Measurements from ENCODE around the gene COL10A1.

Gene COL10A1

DNA sequence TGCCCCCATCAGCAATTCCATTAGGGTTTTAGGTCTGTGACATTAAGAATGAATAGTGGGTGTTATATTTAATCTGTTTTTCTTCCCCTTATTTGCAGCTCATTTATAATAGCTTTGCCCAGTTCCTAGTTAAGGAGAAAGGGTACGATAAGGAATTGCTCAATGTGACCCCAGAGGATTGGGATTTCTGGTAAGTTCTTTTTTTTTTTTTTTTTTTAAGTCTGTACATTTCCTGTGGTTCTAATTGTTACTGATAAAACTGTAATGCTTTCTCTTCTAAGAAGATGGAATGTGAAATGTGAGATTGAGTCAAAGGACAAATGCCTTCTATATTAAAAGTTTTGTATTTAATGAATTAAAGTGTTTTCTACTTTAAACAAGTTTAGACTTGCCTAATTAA is 19.8 kb downstream of the COL10A1 start:
- Histone ChIP-seq H3K36me3 (peaks cover 15% of the 10 kb centered on the region), H3K27me3 (ENCODE audit: insufficient read depth, low read depth, severe bottlenecking) (no peaks in the 10 kb centered on the region), H3K4me3 (ENCODE audit: low read depth, low read length) (no peak overlapping the region), H3K27ac (no peak overlapping the region), H3K9me3 (ENCODE audit: severe bottlenecking) (no peaks in the 10 kb centered on the region)
- TF ChIP-seq, protein P1, sequence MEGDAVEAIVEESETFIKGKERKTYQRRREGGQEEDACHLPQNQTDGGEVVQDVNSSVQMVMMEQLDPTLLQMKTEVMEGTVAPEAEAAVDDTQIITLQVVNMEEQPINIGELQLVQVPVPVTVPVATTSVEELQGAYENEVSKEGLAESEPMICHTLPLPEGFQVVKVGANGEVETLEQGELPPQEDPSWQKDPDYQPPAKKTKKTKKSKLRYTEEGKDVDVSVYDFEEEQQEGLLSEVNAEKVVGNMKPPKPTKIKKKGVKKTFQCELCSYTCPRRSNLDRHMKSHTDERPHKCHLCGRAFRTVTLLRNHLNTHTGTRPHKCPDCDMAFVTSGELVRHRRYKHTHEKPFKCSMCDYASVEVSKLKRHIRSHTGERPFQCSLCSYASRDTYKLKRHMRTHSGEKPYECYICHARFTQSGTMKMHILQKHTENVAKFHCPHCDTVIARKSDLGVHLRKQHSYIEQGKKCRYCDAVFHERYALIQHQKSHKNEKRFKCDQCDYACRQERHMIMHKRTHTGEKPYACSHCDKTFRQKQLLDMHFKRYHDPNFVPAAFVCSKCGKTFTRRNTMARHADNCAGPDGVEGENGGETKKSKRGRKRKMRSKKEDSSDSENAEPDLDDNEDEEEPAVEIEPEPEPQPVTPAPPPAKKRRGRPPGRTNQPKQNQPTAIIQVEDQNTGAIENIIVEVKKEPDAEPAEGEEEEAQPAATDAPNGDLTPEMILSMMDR (IDR thresholded peaks at IDR 0.05; ENCODE audit: low read depth, low read length) = no peak
- no peak for DNase-seq

DNA sequence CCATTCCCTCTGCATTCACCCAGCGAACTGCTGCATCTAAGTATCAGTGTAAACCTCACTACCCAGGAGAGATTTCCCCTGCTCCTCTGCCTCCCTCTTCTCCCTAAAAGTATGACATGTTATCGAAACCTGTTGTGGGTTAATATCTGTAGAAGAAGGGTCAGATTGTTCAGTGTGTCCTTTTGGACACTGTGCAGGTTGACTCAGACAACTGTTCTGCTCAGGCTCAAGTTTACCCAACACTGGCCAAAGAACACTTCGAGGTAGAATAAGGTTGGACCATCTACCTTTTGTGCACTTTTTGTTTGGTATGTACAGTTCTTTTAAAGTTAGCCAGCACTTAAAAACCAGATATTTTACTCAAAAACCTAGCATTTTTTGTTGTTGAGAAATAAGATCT is 20.7 kb downstream of the COL10A1 start:
- Histone ChIP-seq H3K9me3 (ENCODE audit: severe bottlenecking) (no peaks in the 10 kb centered on the region), H3K4me3 (ENCODE audit: low read depth, low read length) (no peak overlapping the region), H3K27me3 (ENCODE audit: insufficient read depth, low read depth, severe bottlenecking) (no peaks in the 10 kb centered on the region), H3K27ac (no peak overlapping the region), H3K36me3 (peaks cover 10% of the 10 kb centered on the region)
- TF ChIP-seq, protein P1 (IDR thresholded peaks at IDR 0.05; ENCODE audit: low read depth, low read length) = no peak
- no peak for DNase-seq

DNA sequence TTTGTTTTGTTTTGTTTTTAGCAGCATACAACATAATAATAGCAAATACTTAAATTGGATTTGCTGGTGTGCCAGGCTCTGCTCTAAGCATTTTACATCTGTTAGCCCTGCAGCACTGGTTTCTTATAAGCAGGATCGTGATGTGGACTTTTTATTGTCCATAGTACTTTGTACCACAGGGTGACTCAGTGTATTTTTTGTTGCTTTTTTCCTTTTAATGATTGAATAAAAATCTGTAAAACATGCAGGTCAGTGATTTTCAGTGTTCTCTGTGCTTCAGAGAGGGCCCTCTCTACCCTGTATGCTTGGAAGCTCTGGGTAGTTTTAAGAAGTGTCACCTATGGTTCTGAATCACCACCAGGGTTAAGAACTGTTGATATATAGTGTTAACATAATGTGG is 21.3 kb downstream of the COL10A1 start:
- H3K4me3 ChIP-seq (ENCODE audit: low read depth, low read length) = no peak overlapping the region
- peaks cover 7% of the 10 kb centered on the region for H3K36me3 ChIP-seq
- TF ChIP-seq, protein P1 (IDR thresholded peaks at IDR 0.05; ENCODE audit: low read depth, low read length) = no peak
- H3K9me3 ChIP-seq (ENCODE audit: severe bottlenecking) = no peaks in the 10 kb centered on the region
- no peaks in the 10 kb centered on the region for H3K27me3 ChIP-seq (ENCODE audit: insufficient read depth, low read depth, severe bottlenecking)
- no peak for DNase-seq
- no peak overlapping the region for H3K27ac ChIP-seq

DNA sequence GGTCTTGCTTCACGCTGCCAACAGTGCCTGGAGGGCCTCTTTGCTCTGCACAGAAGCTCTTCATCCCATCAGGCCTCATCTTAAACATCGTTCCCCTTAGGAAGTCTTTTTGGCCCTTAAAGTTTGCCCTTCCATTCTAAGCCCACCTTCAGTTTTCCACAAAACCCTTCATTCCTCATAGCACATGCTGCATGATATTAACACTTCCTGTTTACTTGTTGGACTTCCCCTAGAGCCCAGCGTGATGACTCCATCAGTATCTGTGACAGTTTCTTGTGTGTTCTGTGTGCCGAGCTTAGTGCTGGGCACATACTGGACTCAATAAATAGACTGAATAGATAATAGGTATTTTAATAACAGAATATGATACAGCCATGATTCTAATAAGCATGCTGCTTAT is 23.1 kb downstream of the COL10A1 start:
- no peak overlapping the region for H3K4me3 ChIP-seq (ENCODE audit: low read depth, low read length)
- TF ChIP-seq, protein P1 (IDR thresholded peaks at IDR 0.05; ENCODE audit: low read depth, low read length) = no peak
- H3K27me3 ChIP-seq (ENCODE audit: insufficient read depth, low read depth, severe bottlenecking) = no peaks in the 10 kb centered on the region
- H3K27ac ChIP-seq = no peak overlapping the region
- H3K36me3 ChIP-seq = peaks cover 4% of the 10 kb centered on the region
- no peak for DNase-seq
- no peaks in the 10 kb centered on the region for H3K9me3 ChIP-seq (ENCODE audit: severe bottlenecking)

DNA sequence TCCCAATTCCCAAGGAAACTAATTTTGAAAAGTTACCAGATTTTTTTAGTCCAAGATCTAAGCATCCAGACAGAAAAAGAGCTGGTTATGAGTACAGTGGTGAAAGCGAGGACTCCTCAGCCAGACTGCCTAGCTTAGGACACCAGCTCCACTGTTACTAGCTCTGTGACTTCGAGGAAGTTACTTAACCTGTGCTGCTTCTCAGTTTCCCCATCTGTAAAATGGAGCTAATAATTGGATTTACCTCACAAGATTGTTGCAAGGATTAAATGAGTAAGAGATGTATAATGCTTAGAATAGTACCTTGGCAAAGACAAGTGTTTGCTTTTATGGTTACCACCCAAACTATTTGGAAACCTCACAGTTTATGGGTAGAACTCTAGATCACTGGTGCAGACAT is 24.1 kb downstream of the COL10A1 start:
- H3K36me3 ChIP-seq = peaks cover 4% of the 10 kb centered on the region
- no peaks in the 10 kb centered on the region for H3K27me3 ChIP-seq (ENCODE audit: insufficient read depth, low read depth, severe bottlenecking)
- H3K9me3 ChIP-seq (ENCODE audit: severe bottlenecking) = no peaks in the 10 kb centered on the region
- no peak overlapping the region for H3K27ac ChIP-seq
- peak overlapping the region; percentile 88 for H3K4me3 ChIP-seq (ENCODE audit: low read depth, low read length)
- TF ChIP-seq, protein P1 (IDR thresholded peaks at IDR 0.05; ENCODE audit: low read depth, low read length) = no peak
- no peak for DNase-seq

DNA sequence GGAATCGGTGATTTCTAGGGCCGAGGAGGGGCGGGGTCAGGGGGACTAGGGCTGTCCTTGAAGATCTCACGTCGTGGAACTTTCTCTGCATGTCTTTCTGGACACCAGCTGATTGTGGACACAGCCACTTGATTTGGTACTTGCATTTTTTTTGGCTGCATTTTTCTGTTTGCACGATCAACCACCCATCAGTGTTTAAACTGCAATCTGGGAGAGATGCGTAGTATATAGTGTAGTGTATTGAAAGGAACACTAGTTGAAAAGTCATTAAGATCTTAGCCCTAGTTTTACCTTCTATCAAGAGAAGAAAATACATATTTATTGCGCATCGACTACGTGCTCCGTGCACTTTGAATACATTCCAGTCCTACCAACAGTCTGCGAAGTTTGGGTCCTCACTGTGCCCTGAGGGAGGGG is 24.6 kb downstream of the COL10A1 start:
- DNase-seq = peak; percentile 88
- Histone ChIP-seq H3K9me3 (ENCODE audit: severe bottlenecking) (peaks cover 2% of the 10 kb centered on the region), H3K27me3 (ENCODE audit: insufficient read depth, low read depth, severe bottlenecking) (no peaks in the 10 kb centered on the region), H3K36me3 (peaks cover 4% of the 10 kb centered on the region), H3K27ac (peak overlapping the region; percentile 98), H3K4me3 (ENCODE audit: low read depth, low read length) (peak overlapping the region; percentile 88)
- TF ChIP-seq, protein P1 (IDR thresholded peaks at IDR 0.05; ENCODE audit: low read depth, low read length) = no peak
